Thyroid gland (tissue), 4 donors: Measurements from ENCODE around the gene DENND5B. TPM values are rescaled to one million over a fixed set of nuclear protein-coding genes. Genes with fewer than 3 reads are reported as not detected.

Experiments used
- DNase-seq, 2 donors: peaks; one replicate each; pipeline ENCODE4 v3.0.0-alpha.2; 2019
- H3K27ac ChIP-seq, 3 donors: fragments of 200-600 bp; sonication (generic); 1 replicate in 2 of 3; 2 replicates in 1 of 3; pipeline ENCODE4 v1.5.1; 2016 to 2019; ENCODE audit warnings: mild to moderate bottlenecking in 1 of 3, moderate library complexity in 1 of 3
- H3K27me3 ChIP-seq: fragments of 200-600 bp; sonication (generic); one replicate; pipeline ENCODE4 v1.5.1; 2019
- H3K36me3 ChIP-seq, 2 donors: fragments of 200-600 bp; sonication (generic); one replicate each; pipeline ENCODE4 v1.5.1; 2016 to 2019
- H3K4me1 ChIP-seq, 2 donors: fragments of 200-600 bp; sonication (generic); one replicate each; pipeline ENCODE4 v1.5.1; 2017 to 2019
- H3K4me3 ChIP-seq, 3 donors: fragments of 200-600 bp; sonication (generic); replicated peaks in 1 of 3; 1 replicate in 2 of 3; 2 replicates in 1 of 3; pipeline ENCODE4 v1.5.1; 2016; ENCODE audit warnings: mild to moderate bottlenecking in 1 of 3
- H3K9me3 ChIP-seq: fragments of 200-600 bp; sonication (generic); one replicate; pipeline ENCODE4 v1.5.1; 2017
- CTCF ChIP-seq, 6 experiments: fragments of 200-600 bp in 3 of 6; fragments of 450-650 bp in 3 of 6; sonication (generic) in 3 of 6; IDR thresholded peaks; one replicate each; pipeline ENCODE4 v1.5.1; 2016 to 2019; ENCODE audit warnings: antibody characterized with exemption in 6 of 6, mild to moderate bottlenecking in 2 of 6, inconsistent platforms in 1 of 6, moderate library complexity in 1 of 6
- POLR2A ChIP-seq, 2 donors: fragments of 450-650 bp; IDR thresholded peaks; one replicate each; pipeline ENCODE4 v1.6.1; 2017; ENCODE audit warnings: antibody characterized with exemption in 2 of 2, mild to moderate bottlenecking in 2 of 2, moderate library complexity in 1 of 2
- WGBS, 2 donors: methylation state at CpG; one replicate each; pipeline ENCODE4 v1.1.5; 2017; 5-methylcytosine and 5-hydroxymethylcytosine counted together
- intact Hi-C: fragments of 100-400 bp; cut with DNase I; formaldehyde crosslinking; loops from one replicate; pipeline ENCODE4 v1.15.1; 2023
- total RNA-seq, 4 donors: library from RNA; depleted of rRNA; stranded (reverse); fragments of >200 nt; gene quantifications; one replicate each; pipeline ENCODE4 v1.2.3, GENCODE V29; 2016

The DENND5B gene
- total RNA-seq, result 10 to 100 TPM; 13.3 to 17.7 (median 16.2) TPM

- Histone ChIP-seq H3K9me3 (no peaks in the 10 kb centered on the region), H3K36me3 (no peaks in the 10 kb centered on the region), H3K27me3 (no peaks in the 10 kb centered on the region), H3K4me3 (peak within 1 kb of the TSS; percentile 88 to 98 (median 94)), H3K4me1 (peaks cover 0 to 7% of the 10 kb centered on the region in 2 donors), H3K27ac (peak within 1 kb of the TSS; percentile 79 to 95 (median 93))
- TF ChIP-seq CTCF (IDR thresholded peaks at IDR 0.05), result no peak
- peak; percentile 29 to 61 for TF ChIP-seq POLR2A (IDR thresholded peaks at IDR 0.05)
- intact Hi-C loops, result no loop called here
- 0 to 1% methylated on average over 6 to 14 of the region's 117 CpGs for WGBS, 2 donors
- peak; percentile 82 to 84 for DNase-seq
Measured at GRCh38 chr12:31590642-31591379, at the start of gene DENND5B. DENND5B (minus strand) TSS chr12:31591136; CDS start chr12:31590832, 304 bp downstream.

GRCh38 chr12:31634620-31635019 is 43.7 kb upstream of the DENND5B start:
- no peak for DNase-seq
- Histone ChIP-seq H3K27ac (no peak overlapping the region), H3K4me3 (no peak overlapping the region), H3K27me3 (no peaks in the 10 kb centered on the region), H3K9me3 (no peaks in the 10 kb centered on the region), H3K4me1 (no peaks in the 10 kb centered on the region), H3K36me3 (no peaks in the 10 kb centered on the region)
- TF ChIP-seq POLR2A (IDR thresholded peaks at IDR 0.05) (no peak), CTCF (IDR thresholded peaks at IDR 0.05) (no peak)
- WGBS, 2 donors, result 94 to 97% methylated on average over 1 of the region's 1 CpG
- intact Hi-C loops, result loop anchor here (2.0 kb wide), 1 partner anchor 234 kb away; no protein-coding TSS in a partner anchor

- WGBS, 2 donors, result 81 to 86% methylated on average over 4 of the region's 4 CpGs
- Histone ChIP-seq H3K36me3 (no peaks in the 10 kb centered on the region), H3K4me1 (no peaks in the 10 kb centered on the region), H3K27me3 (no peaks in the 10 kb centered on the region), H3K27ac (no peak overlapping the region), H3K4me3 (no peak overlapping the region), H3K9me3 (no peaks in the 10 kb centered on the region)
- intact Hi-C loops, result no loop called here
- TF ChIP-seq POLR2A (IDR thresholded peaks at IDR 0.05), result no peak
- TF ChIP-seq CTCF (IDR thresholded peaks at IDR 0.05), result no peak
- DNase-seq, result no peak
Measured at GRCh38 chr12:31633464-31633863, 42.5 kb upstream of the DENND5B start.

- H3K4me3 ChIP-seq, result no peak overlapping the region
- H3K27ac ChIP-seq, result no peak overlapping the region
- no peaks in the 10 kb centered on the region for H3K27me3 ChIP-seq
- intact Hi-C loops, result no loop called here
- DNase-seq, result no peak
- WGBS, 2 donors, result 93 to 95% methylated on average over 12 of the region's 12 CpGs
- TF ChIP-seq POLR2A (IDR thresholded peaks at IDR 0.05) (no peak), CTCF (IDR thresholded peaks at IDR 0.05) (no peak)
- H3K4me1 ChIP-seq, result no peaks in the 10 kb centered on the region
- no peaks in the 10 kb centered on the region for H3K36me3 ChIP-seq
- no peaks in the 10 kb centered on the region for H3K9me3 ChIP-seq
Measured at GRCh38 chr12:31631809-31632208, 40.9 kb upstream of the DENND5B start.

GRCh38 chr12:31631023-31631724 is 40.2 kb upstream of the DENND5B start:
- no peak for TF ChIP-seq CTCF (IDR thresholded peaks at IDR 0.05)
- Histone ChIP-seq H3K9me3 (no peaks in the 10 kb centered on the region), H3K27me3 (no peaks in the 10 kb centered on the region), H3K36me3 (no peaks in the 10 kb centered on the region), H3K27ac (no peak overlapping the region), H3K4me3 (no peak overlapping the region), H3K4me1 (no peaks in the 10 kb centered on the region)
- intact Hi-C loops, result no loop called here
- DNase-seq, result no peak
- WGBS, 2 donors, result 93 to 94% methylated on average over 6 of the region's 6 CpGs
